SW 1271 (cell line): Measurements from ENCODE around the gene KRTAP21-3.
"Not testable (repeated sequence)": the region's sequence is repeated elsewhere in the genome, so short reads cannot be mapped to it uniquely, and the experiment has no call there.

Source experiments
- DNase-seq, 2 experiments: peaks; one replicate each; lab custom pipeline; 2025; lab: John Stamatoyannopoulos, UW

Gene KRTAP21-3, protein sequence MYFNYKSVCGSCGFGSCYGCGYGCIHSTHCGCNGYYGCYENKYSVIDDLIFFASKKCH

DNA sequence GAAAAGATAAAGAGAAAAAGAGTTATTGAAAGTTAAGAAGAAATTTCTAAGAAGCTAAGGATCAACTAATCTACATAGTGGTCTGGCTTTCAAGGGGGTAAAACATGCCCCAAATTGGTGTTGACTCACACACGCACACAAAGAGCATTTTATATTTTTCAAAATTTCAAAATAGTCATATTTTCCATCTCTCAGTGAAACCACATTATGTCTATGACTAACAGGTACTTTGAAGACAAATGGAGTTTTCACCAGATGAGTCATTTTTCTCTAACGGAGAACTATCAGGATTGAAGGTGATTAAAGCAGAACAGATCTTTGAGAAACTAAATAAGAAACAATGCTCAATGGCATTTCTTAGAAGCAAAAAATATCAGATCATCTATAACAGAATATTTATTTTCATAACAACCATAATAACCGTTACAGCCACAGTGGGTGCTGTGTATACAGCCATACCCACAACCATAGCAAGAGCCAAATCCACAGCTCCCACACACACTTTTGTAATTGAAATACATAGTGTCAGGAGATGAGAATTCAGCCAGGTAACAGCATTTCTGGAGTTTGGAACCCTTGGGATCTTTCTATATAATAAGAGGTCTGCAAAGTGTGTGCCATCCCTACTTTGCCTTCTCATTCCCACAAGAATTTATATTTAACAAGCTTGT, at the start of gene KRTAP21-3:
Gene KRTAP21-3 (minus strand): TSS at position 539 of the 671 bp plus-strand sequence. CDS start 18 bp downstream, at position 521.
- peak; percentile 28 to 67 for DNase-seq

DNA sequence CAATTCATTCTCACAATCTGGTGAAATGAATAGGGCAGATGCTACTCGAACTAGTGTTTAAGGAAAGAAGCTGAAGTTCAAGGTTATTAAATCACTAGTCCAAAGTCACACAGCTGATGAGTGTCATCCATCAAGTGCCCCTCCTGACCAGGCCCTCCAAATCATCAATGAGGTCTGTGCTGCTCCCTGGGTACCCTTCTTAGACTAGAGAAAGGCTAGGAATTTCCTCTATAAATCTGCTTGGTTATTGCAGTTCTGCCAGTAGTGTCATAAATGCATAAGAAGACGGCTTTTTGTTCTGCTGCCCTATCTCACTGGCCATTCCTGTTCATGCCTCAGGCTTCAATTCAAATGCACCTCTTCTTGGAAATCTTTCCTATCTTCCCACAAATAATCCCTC, 42.2 kb upstream of the KRTAP21-3 start:
- no peak for DNase-seq

GRCh38 chr21:30758306-30758705, 39.7 kb upstream of the KRTAP21-3 start:
- DNase-seq: no peak

- DNase-seq: not testable (repeated sequence)
Measured at GRCh38 chr21:30755328-30755727, 36.8 kb upstream of the KRTAP21-3 start, which contains the start of gene KRTAP21-1. KRTAP21-1 (minus strand) TSS chr21:30755428; CDS start chr21:30755378, 50 bp downstream.

DNA sequence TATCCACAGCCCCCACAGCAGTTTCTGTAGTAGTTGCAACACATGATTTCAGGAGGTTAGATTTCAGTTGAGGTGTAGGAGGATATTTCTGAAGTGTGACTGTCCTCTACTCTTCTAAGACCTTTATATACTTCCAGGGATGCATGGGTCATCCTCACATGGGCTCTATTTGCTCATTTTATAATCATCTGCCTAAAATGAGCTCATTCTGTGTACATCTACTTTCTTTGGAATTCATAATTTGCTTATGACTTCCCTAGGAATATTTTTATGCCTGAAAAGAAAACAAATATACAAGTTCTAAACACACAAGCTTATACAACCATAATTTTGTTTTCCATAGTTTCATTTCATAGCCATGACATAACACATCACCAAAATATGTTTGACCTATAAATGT, 28.6 kb upstream of the KRTAP21-3 start, which contains the start of gene KRTAP21-2:
Gene KRTAP21-2 (minus strand): TSS at position 101 of the 400 bp plus-strand sequence. CDS start 57 bp downstream, at position 44.
- no peak for DNase-seq

DNA sequence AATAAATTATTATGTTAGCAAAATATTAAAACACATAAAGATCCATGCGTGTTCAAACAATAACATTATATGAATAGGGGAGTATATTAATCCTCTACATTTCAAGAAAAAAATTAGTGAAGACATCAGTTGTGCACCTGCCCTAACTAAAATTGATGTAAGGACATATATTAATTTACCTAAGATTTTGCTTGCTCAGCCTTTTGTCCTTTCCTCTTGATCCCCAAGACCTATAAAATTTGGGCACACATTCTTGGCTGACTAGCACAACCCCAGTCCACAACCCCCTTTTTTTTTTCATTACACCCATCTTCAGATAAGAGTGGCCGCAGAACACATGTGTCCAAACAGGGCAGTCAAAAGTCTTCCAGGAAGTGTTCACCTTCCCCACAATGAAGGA, 21.9 kb upstream of the KRTAP21-3 start:
- no peak for DNase-seq

DNA sequence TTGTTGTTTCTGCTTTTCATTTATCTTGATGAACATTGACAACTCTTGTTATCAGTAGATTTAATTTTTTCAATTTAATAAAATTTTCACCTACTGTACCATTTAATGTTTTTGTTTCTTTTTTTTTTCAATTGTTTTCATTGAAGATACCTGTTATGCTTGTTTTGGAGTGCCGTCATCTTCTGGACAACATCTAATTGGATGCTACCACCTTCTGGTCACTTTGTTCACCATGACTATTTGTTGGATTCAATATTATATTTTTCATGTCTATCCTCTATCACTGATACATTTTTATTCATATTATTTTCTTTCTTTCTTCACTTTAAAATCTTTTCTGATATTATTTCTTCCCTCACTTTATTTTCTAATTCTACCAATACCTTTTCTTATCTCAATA, 14.4 kb upstream of the KRTAP21-3 start:
- peak in 1 of 2 experiments; percentile 2 for DNase-seq

DNA sequence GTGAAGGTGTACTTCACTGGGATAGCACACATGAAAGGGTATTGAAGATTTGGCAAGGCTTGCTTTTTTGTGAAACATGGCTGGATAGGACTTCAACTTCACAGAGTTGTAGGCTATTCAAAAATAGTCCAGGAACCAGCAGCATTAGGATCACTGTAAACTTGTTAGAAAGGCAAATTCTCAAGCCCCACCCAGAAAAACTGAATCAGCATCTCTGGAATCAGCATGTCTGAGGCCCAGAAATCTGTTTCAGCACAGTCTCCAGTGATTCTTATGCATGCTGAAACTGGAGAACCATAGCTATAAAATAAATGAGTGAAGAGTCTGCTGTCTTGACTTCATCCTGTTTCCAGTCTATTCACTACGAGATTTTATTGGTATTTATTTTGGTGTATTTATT, 8.1 kb upstream of the KRTAP21-3 start:
- DNase-seq: no peak

- DNase-seq: peak in 1 of 2 experiments; percentile 5
Measured at GRCh38 chr21:30719401-30719800, 824 bp upstream of the KRTAP21-3 start.

GRCh38 chr21:30717105-30717504, 1.5 kb downstream of the KRTAP21-3 start:
- DNase-seq: no peak

- no peak for DNase-seq
Measured at GRCh38 chr21:30714946-30715345, 3.6 kb downstream of the KRTAP21-3 start.

DNA sequence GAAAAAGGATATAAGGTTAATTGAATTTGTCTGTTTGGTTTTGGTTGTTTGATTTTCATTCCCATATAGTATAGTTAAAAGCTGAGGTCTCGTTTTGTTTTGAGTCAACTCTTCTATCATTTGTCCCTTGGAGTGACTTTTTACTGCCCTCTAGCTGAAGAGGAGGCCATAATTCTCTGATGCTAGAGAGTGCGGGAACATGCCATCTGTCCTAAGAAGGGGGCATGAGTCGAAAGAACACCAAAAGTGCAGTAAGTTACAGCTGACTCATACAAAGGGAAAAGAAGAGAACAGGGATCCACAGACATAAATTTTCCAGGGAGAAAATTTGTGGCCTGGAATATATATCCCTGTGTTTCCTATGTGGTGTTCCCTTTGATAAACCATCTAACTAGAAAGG, 4.1 kb downstream of the KRTAP21-3 start:
- no peak for DNase-seq

- no peak for DNase-seq
Measured at GRCh38 chr21:30713766-30714165, 4.8 kb downstream of the KRTAP21-3 start.

- no peak for DNase-seq
Measured at GRCh38 chr21:30710499-30710898, 8.1 kb downstream of the KRTAP21-3 start.

DNA sequence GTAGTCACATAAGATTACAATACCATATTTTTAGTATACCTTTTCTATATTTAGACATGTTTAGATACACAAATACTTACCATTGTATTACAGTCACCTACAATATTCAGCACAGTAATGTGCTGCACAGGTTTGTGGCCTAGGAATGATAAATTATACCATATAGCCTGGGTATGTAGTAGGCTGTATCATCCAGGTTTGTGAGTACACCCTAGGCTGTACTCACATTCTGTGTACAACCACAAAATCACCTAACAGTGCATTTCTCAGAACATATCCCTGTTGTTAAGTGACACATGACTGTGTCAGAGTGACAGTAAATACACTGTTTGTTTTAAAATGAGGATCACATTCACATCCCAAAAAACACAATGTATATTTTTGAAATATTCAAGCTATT, 11.2 kb downstream of the KRTAP21-3 start:
- DNase-seq: no peak

- no peak for DNase-seq
Measured at GRCh38 chr21:30695956-30696355, 22.6 kb downstream of the KRTAP21-3 start.

GRCh38 chr21:30689822-30690221, 28.8 kb downstream of the KRTAP21-3 start:
- DNase-seq: no peak

GRCh38 chr21:30684506-30684905, 34.1 kb downstream of the KRTAP21-3 start:
- no peak for DNase-seq

DNA sequence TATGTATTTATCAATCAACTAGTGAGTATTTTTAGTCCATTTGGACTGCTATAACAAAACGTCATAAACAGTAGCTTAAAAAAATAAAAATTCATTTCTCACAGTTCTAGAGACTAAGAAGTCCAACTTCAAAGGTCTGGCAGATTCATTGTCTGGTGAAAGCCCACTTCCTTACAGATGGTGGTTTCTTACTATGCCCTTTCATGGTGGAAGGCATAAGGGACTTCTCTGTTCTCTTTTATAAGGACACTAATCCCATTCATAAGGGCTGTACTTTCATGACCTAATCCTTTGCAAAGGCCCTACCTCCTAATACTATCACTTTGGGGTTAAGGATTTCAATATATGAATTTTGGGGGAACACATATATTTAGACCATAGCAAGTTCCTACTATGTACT, 38.0 kb downstream of the KRTAP21-3 start:
- DNase-seq: no peak

DNA sequence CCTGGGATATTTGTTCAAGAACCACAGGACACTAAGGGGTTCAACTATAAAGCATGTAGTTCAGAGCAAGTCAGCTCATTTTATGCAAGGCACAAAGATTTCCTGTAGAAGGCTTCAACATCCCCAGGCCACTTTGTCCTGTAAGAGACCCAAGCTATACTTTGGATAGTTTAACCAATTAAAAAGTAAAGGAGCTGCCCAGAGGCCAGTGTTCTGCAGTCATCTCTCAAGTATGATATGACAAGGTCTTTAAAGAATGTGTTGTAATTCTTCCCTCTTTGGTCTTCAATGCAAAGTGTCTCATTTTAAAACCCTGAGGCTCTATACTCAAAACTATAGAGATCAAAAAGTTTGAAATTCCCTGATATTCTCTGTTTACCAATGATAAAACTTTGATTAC, 41.8 kb downstream of the KRTAP21-3 start:
- DNase-seq: no peak

DNA sequence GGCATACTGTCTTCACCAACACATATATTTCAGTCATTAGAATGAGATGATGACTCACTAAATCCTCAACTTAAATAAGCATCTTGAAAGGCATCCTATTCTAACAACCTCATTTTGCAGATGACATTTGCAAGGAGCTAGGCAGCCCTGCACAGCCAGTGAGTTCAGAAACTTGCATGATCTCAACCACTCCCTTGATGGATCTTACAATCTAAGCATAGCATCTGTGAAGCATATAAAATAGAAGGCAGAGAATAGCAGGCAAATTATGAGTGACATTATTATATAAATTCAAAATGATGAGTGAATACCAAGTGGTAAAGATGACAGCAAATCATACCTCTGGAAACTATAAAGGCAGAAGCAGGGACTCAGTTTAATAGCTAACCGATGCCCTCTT, 44.3 kb downstream of the KRTAP21-3 start:
- no peak for DNase-seq

- no peak for DNase-seq
Measured at GRCh38 chr21:30672985-30673650, 45.5 kb downstream of the KRTAP21-3 start.

- no peak for DNase-seq
Measured at GRCh38 chr21:30668776-30669175, 49.8 kb downstream of the KRTAP21-3 start.
